Nephron (organoid): ENCODE measurements around the gene CAMTA1.
A peak's percentile ranks its signal among the peaks of the same experiment; 100 is the strongest.

Experiments used
- H3K27ac Mint-ChIP-seq, 3 experiments: 2 replicates each; pipeline ENCODE4 v1.8.0; 2020; ENCODE audit warnings: mixed read lengths in 3 of 3, mild to moderate bottlenecking in 2 of 3, moderate library complexity in 1 of 3
- H3K27me3 Mint-ChIP-seq: 2 replicates; pipeline ENCODE4 v1.8.0; 2021; ENCODE audit warnings: low read depth, mild to moderate bottlenecking, moderate library complexity, mixed read lengths
- H3K36me3 Mint-ChIP-seq: 2 replicates; pipeline ENCODE4 v1.8.0; 2020; ENCODE audit warnings: low read depth, mixed read lengths
- H3K4me1 Mint-ChIP-seq: 2 replicates; pipeline ENCODE4 v1.8.0; 2020; ENCODE audit warnings: mixed read lengths
- H3K4me3 Mint-ChIP-seq, 3 experiments: 2 replicates each; pipeline ENCODE4 v1.8.0; 2020; ENCODE audit warnings: mild to moderate bottlenecking in 3 of 3, mixed read lengths in 3 of 3, moderate library complexity in 2 of 3
- H3K9me3 Mint-ChIP-seq: 2 replicates; pipeline ENCODE4 v1.8.0; 2020; ENCODE audit warnings: mixed read lengths
- CTCF ChIP-seq, 3 experiments: fragments of 200-600 bp; sonication (generic); IDR thresholded peaks; one replicate each; pipeline ENCODE4 v1.5.0; 2021; ENCODE audit warnings: antibody characterized with exemption in 3 of 3; ENCODE audit not compliant: unreplicated experiment in 3 of 3

Gene CAMTA1

GRCh38 chr1:6850537-6850936 lies 65.3 kb downstream of the CAMTA1 start:
- peaks cover 29% of the 10 kb centered on the region for H3K9me3 Mint-ChIP-seq
- no peak for TF ChIP-seq CTCF (IDR thresholded peaks at IDR 0.05; ENCODE audit: unreplicated experiment in 3 of 3)
- no peak overlapping the region for H3K4me3 Mint-ChIP-seq
- H3K4me1 Mint-ChIP-seq = no peaks in the 10 kb centered on the region
- no peak overlapping the region for H3K27ac Mint-ChIP-seq
- H3K36me3 Mint-ChIP-seq = peaks cover 87% of the 10 kb centered on the region
- H3K27me3 Mint-ChIP-seq = no peaks in the 10 kb centered on the region

- no peak for TF ChIP-seq CTCF (IDR thresholded peaks at IDR 0.05; ENCODE audit: unreplicated experiment in 3 of 3)
- Mint-ChIP-seq H3K27me3 (no peaks in the 10 kb centered on the region), H3K9me3 (peaks cover 23% of the 10 kb centered on the region), H3K4me3 (no peak overlapping the region), H3K27ac (no peak overlapping the region), H3K4me1 (no peaks in the 10 kb centered on the region), H3K36me3 (peaks cover 82% of the 10 kb centered on the region)
Observed at GRCh38 chr1:6852136-6852890, 67.1 kb downstream of the CAMTA1 start.

- peaks cover 21% of the 10 kb centered on the region for H3K9me3 Mint-ChIP-seq
- H3K4me3 Mint-ChIP-seq = no peak overlapping the region
- no peak for TF ChIP-seq CTCF (IDR thresholded peaks at IDR 0.05; ENCODE audit: unreplicated experiment in 3 of 3)
- H3K36me3 Mint-ChIP-seq = peaks cover 73% of the 10 kb centered on the region
- no peak overlapping the region for H3K27ac Mint-ChIP-seq
- H3K27me3 Mint-ChIP-seq = no peaks in the 10 kb centered on the region
- H3K4me1 Mint-ChIP-seq = no peaks in the 10 kb centered on the region
Observed at GRCh38 chr1:6854166-6854565, 68.9 kb downstream of the CAMTA1 start.

GRCh38 chr1:6857831-6858230 lies 72.6 kb downstream of the CAMTA1 start:
- Mint-ChIP-seq H3K27me3 (no peaks in the 10 kb centered on the region), H3K36me3 (peaks cover 50% of the 10 kb centered on the region), H3K4me3 (no peak overlapping the region), H3K4me1 (peaks cover 7% of the 10 kb centered on the region), H3K9me3 (peaks cover 10% of the 10 kb centered on the region), H3K27ac (no peak overlapping the region)
- TF ChIP-seq CTCF (IDR thresholded peaks at IDR 0.05; ENCODE audit: unreplicated experiment in 3 of 3) = no peak

- H3K27ac Mint-ChIP-seq = peak overlapping the region in 1 of 3 experiments; percentile 61
- peaks cover 43% of the 10 kb centered on the region for H3K36me3 Mint-ChIP-seq
- H3K4me3 Mint-ChIP-seq = no peak overlapping the region
- H3K27me3 Mint-ChIP-seq = no peaks in the 10 kb centered on the region
- peaks cover 7% of the 10 kb centered on the region for H3K4me1 Mint-ChIP-seq
- H3K9me3 Mint-ChIP-seq = peaks cover 5% of the 10 kb centered on the region
- TF ChIP-seq CTCF (IDR thresholded peaks at IDR 0.05; ENCODE audit: unreplicated experiment in 3 of 3) = no peak
Observed at GRCh38 chr1:6858596-6858995, 73.3 kb downstream of the CAMTA1 start.
